T47D (cell line): ENCODE measurements around the gene UPK3A.

Source experiments
- DNase-seq, 2 experiments: peaks; one replicate each; pipeline versions ENCODE4 v3.0.0 to v3.0.0-alpha.2; 2011 to 2012; ENCODE audit warnings: low read depth in 1 of 2, low spot score in 1 of 2
- JUND ChIP-seq: IDR thresholded peaks from 2 replicates; pipeline ENCODE4 v1.6.1; 2012; ENCODE audit warnings: low read depth
- in situ Hi-C: cut with HindIII; loops from 2 replicates; pipeline ENCODE4 v1.10.0; 2016; ENCODE audit warnings: low sequenced_read_pairs, low pct_unique_long_range_greater_than_20kb

Gene UPK3A

DNA sequence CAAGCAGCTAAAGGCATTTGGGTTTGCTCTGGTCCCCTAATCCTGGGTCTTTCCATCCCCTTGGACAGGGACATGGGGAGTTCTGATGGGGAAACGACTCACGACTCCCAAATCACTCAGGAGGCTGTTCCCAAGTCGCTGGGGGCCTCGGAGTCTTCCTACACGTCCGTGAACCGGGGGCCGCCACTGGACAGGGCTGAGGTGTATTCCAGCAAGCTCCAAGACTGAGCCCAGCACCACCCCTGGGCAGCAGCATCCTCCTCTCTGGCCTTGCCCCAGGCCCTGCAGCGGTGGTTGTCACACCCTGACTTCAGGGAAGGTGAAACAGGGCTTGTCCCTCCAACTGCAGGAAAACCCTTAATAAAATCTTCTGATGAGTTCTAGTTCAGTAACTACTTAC is 10.7 kb downstream of the UPK3A start:
- no peak for DNase-seq
- in situ Hi-C loops, result no loop called here
- TF ChIP-seq JUND, result no peak

DNA sequence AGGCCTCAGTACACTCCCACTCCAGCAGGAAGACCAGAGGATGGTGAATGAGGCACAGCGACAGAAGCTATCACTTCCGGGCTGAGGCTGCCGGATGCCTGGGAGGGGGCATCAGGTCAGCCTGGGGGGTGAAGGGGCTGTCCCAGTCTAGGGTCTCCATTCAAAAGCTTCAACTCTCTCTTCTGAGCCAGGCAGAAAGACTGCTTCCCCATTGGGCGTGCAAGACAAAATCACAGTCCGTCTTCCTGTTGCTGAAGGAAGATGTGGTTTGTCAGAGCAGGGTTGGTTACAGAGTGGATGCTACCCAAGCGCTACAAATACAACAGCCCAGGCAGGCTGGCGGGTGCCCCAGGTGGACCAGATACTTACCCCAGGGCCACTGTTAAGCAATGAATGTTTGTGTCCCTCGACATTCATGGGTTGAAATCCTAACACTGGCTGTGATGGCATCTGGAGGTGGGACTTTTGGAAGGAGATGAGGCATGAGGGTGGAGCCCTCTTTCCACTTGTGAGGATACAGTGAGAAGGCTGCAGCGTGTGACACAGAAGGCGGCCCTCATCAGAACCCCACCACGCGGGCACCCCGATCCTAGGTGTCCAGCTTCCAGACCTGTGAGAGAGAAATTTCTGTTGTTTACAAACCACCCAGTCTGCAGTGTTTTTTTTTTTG is 12.0 kb downstream of the UPK3A start:
- in situ Hi-C loops, result no loop called here
- TF ChIP-seq JUND, result no peak
- no peak for DNase-seq

DNA sequence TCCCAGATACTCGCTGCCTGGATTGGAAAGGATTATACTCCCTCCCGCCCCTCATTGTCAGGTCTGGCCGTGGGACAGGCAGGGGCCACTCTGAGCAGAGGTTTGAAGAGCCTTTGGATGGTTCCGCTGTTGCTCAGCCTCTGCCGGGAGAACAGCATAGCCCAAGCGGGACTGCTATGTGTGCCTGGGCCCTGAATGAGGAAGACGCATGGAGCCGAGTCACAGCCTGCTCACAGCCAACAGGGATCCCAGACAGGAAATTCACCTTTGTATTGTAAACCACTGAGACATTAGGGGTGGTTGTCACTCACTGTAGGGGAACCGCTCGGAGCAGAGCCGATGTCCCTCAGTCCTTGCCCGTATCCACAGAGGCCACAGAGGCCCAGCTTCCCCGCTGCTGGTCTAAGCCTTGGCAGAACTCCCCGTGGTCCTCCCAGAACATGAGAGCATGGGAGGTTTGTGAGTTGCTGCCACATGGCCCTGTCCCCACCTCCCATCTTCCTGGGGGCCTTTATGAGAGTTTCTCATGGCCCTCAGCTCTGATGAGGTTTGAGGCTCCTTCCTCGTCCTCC is 14.3 kb downstream of the UPK3A start:
- no peak for TF ChIP-seq JUND
- no peak for DNase-seq
- in situ Hi-C loops, result no loop called here

DNA sequence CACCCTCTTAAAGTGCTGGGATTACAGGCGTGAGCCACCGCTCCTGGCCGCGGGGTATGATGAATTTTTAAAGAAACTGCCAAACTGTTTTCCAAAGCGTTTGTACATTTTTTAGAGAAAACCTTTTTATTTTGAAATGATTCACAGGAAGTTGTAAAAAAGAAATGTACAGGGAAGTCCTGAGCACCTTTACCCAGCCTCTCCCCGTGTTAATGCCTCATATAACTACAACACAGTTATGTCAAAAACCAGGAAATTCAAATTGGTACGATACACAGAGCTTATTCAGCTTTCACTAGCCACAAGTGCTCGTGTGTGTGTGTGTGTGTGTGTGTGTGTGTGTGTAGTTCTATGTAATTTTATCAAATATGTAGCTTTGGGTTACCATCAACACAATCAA is 18.0 kb downstream of the UPK3A start:
- in situ Hi-C loops, result no loop called here
- DNase-seq, result no peak
- no peak for TF ChIP-seq JUND

DNA sequence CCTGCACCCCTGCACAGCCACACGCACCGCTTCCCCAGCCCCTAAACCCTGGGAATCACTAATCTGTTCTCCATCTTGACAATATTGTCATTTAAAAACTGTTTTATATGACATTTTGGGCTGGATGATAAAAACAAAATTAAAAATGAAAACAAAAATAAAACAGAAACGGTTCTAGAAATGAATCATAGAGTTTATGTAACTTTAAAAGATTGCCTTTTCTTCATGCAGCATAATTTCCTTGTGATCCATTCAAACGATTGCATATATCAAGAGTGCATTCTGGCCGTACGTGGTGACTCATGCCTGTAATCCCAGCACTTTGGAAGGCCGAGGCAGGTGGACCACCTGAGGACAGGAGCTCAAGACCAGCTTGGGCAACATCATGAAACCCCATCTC is 18.4 kb downstream of the UPK3A start:
- no peak for DNase-seq
- in situ Hi-C loops, result no loop called here
- no peak for TF ChIP-seq JUND

DNA sequence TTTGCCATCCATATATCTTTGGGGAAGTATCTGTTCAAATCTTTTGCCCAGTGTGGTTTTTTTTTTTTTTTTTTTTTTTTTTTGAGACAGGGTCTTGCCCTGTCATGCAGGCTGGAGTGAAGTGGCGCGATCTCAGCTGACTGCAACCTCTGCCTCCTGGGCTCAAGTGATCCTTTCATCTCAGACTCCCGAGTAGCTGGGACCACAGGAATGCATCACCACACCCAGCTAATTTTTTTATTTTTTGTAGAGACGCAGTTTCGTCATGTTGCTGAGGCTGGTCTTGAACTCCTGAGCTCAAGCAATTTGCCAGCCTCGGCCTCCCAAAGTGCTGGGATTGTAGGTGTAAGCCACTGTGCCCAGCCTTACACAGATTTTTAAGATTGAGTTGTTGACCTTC is 20.2 kb downstream of the UPK3A start:
- TF ChIP-seq JUND, result no peak
- no peak for DNase-seq
- in situ Hi-C loops, result no loop called here

DNA sequence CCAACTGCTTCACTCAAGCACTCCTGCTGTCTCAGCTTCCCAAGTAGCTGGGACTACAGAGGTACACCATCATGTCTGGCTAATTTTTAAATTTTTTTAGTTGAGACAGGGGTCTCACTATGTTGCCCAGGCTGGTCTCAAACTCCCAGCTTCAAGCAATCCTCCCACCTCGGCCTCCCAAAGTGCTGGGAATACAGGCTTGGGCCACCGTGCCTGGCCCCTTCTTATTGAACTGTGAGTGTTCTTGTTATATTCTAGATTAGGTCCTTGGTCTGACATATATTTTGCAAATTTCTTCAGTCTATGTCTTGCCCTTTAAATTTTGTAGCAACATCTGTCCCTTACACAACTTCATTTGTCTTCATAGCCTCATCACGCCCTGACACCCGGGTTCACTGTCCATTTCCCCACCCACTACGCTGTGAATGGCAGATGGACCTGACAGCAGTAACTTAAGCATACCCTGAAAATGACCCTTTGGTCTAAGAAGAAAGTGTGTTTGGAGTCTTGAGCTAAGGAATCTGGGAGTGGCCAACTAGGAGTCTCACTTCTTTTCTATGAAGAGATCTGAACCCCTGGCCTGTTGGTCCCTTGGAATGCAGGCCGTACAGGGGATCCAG is 20.8 kb downstream of the UPK3A start:
- DNase-seq, result no peak
- in situ Hi-C loops, result no loop called here
- TF ChIP-seq JUND, result no peak

DNA sequence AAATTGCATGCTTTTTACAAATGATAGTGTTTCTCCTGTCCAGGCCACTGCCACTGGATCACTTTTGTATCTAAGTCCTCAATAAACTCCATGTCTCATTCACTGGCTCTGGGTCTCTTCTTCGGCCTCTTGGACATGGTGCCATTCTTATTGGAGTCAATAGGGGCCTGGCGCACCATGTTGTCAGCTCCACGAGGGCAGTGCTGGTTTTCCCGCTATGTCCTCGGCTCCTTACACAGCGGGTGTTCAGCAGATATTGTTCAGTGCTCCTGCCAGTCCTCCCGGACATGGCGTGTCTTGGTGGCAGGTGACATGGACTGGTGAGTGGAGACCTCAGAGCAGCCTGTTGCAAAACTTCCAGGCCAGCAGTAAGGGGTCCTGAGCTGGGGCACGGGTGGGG is 21.4 kb downstream of the UPK3A start:
- no peak for TF ChIP-seq JUND
- no peak for DNase-seq
- in situ Hi-C loops, result no loop called here

DNA sequence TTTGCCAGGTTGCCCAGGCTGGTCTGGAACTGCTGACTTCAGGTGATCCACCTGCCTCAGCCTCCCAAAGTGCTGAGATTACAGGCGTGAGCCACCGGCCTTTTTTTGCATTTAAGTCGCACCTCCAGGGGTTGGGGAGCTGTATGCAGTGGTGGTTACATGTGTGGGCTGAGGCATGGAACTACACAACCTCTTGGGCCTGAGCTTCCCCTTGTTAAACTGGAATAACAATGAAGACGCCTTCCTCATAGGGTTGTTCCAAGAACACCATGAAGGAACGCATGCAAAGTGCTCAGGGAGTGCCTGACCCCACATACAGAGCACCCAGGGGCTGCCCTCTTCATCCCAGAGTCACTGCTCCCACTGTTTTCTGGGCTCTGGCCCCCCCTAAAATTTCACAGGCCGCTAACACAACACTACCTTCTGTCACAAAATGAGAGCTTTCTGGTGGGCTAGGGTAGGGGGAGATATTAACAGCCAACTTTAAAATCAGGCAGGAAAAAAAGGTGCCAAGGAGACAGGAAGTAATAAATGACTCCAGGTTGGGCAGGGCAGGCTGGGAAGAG is 23.7 kb downstream of the UPK3A start:
- TF ChIP-seq JUND, result no peak
- no peak for DNase-seq
- in situ Hi-C loops, result no loop called here

DNA sequence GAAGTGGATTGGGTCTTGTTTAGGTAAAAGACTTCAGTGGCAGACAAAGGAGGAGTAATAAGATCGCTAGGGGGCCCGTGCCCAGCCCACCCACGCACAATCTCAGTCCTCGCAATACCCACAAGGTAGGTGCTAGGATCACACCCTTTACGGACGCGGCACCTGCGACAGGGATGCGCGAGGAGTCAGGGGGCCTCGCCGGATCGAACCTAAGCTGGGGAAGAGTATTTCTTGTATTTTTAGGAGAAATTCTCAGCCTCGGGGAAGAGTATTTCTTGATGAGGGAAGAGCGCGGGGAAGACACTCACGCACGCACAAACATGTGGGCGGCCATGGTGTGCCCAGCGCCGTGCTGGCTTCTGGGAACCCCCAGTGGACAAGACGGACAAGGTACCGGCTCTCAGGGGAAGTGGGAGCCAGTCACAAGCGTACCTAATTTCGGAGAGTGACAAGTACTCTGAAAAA is 24.2 kb downstream of the UPK3A start:
- TF ChIP-seq JUND, result no peak
- in situ Hi-C loops, result no loop called here
- no peak for DNase-seq

DNA sequence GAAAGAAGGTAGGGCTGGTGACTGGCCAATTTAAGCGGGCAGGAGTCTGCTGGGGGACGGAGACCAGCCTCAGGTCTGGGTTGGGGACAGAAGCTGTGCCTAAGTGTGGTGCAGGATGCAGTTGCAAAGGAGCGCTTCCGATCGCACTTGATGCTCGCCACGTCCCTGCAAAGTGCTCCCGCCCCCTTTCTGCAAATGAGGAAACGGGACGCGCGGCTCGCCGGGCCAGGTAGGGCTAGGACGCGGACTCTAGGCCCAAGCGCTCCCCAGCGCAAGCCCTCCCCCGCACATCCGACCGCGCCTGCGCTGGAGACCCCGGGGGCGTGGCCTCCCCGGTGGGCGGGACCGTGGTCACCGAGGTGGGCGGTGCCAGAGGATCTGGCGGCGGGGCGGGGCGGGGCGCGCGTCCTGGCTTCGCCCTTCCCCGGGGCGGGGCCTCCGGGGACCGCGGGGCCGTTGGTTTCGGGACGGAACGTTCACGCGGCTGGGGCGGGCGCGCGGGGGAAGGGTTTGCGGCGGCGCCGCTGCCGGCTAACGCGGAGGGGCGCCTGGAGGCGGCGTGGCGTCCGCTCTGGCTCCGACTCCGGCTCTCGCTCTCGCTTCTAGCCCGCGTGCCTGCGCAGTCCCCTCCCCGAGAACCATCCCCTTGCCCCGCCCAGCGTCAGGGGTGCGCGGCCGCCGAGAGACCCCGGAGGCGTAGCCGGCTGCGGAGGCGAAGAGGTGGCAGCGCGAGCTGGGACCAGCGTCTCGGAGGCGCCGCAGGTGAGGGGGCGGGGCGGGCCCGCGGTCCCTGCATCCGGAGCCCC is 24.9 kb downstream of the UPK3A start, which contains the start of gene FAM118A:
FAM118A (plus strand) TSS at position 513 of the 806 bp plus-strand sequence. CDS start 12,446 bp downstream, outside the sequence.
- in situ Hi-C loops, result no loop called here
- TF ChIP-seq JUND, result no peak
- DNase-seq, result peak; percentile 79 to 94

DNA sequence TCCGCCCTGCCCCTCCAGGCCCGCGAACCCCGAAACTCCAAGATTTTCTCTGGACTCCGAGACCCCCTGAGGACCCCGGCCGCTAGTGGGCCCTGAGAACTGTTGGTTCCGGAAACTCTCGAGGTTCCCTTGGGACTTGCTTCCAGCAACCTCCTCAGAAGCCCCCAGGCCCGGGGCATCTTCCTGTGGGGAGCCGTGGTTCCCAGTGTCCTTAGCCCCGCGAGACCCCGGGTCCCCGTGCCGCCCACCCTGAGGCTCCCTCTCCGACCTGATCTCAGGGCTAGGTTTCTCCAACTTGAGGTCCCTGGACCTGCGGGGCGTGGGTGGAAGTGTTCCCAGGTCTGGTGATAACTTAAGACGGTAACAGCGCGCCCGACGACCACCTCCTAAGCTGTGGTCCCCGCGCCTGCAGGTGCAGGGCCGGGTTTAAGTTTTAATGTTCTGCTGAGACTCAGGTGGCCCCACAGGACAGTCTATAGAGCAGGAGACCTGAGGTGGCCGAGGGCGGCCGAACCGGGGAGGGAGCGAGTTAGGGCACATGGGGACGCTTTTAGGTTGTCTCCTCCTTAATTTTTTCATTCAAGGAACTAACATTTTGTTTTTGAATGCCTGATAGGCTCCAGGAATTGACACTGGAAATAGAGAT is 25.7 kb downstream of the UPK3A start:
- DNase-seq, result no peak
- TF ChIP-seq JUND, result no peak
- in situ Hi-C loops, result no loop called here
